ENCODE data around the gene EFCAB12.
"Not testable (repeated sequence)": the region's sequence is repeated elsewhere in the genome, so short reads cannot be mapped to it uniquely, and the experiment has no call there.

The EFCAB12 gene

GRCh38 chr3:129391583-129391982, 36.9 kb downstream of the EFCAB12 start:
- not testable (repeated sequence) for DNase-seq

GRCh38 chr3:129389572-129389937, 38.9 kb downstream of the EFCAB12 start:
- DNase-seq: no peak

GRCh38 chr3:129388791-129389571, 39.5 kb downstream of the EFCAB12 start:
- not testable (repeated sequence) for DNase-seq

GRCh38 chr3:129387487-129387886, 40.9 kb downstream of the EFCAB12 start:
- DNase-seq: no peak

- DNase-seq: no peak
Observed at GRCh38 chr3:129386984-129387383, 41.5 kb downstream of the EFCAB12 start.

- DNase-seq: not testable (repeated sequence)
Observed at GRCh38 chr3:129385507-129385906, 42.9 kb downstream of the EFCAB12 start.

- DNase-seq: no peak
Observed at GRCh38 chr3:129384594-129385323, 43.7 kb downstream of the EFCAB12 start.

GRCh38 chr3:129384103-129384502, 44.3 kb downstream of the EFCAB12 start:
- not testable (repeated sequence) for DNase-seq

GRCh38 chr3:129383292-129383860, 45.1 kb downstream of the EFCAB12 start:
- peak in 1 of 2 donors; percentile 32 for DNase-seq

- DNase-seq: no peak
Observed at GRCh38 chr3:129382366-129382765, 46.1 kb downstream of the EFCAB12 start.

- DNase-seq: no peak
Observed at GRCh38 chr3:129379582-129380358, 48.7 kb downstream of the EFCAB12 start.

- no peak for DNase-seq
Observed at GRCh38 chr3:129378949-129379348, 49.5 kb downstream of the EFCAB12 start.

GRCh38 chr3:129377615-129378014, 50.8 kb downstream of the EFCAB12 start:
- no peak for DNase-seq

- no peak for DNase-seq
Observed at GRCh38 chr3:129375099-129375498, 53.3 kb downstream of the EFCAB12 start.

GRCh38 chr3:129371041-129371826, 57.2 kb downstream of the EFCAB12 start:
- no peak for DNase-seq

GRCh38 chr3:129370248-129370964, 58.0 kb downstream of the EFCAB12 start:
- DNase-seq: no peak

GRCh38 chr3:129369711-129370110, 58.7 kb downstream of the EFCAB12 start:
- DNase-seq: no peak

GRCh38 chr3:129367821-129368220, 60.6 kb downstream of the EFCAB12 start:
- no peak for DNase-seq

- no peak for DNase-seq
Observed at GRCh38 chr3:129366312-129366831, 62.1 kb downstream of the EFCAB12 start.

- no peak for DNase-seq
Observed at GRCh38 chr3:129365296-129366136, 62.9 kb downstream of the EFCAB12 start.

Measured in bone marrow (tissue), 2 donors.